ENCODE data around the gene AFG1L.
"Not testable (repeated sequence)": the region's sequence is repeated elsewhere in the genome, so short reads cannot be mapped to it uniquely, and the experiment has no call there.

- TF ChIP-seq POLR2A, CTCF (IDR thresholded peaks at IDR 0.05): not testable (repeated sequence)
Observed at GRCh38 chr6:108269955-108270354, 24.9 kb upstream of the AFG1L start.
